ENCODE results near the gene PIP. TPM values are rescaled to one million over a fixed set of nuclear protein-coding genes. Genes with fewer than 3 reads are reported as not detected.

Gene PIP
- total and polyA plus RNA-seq, 9 of the 15 experiments (the other 6 are each of a cell fraction or from before 2014, with no cell fraction given), result not detected

- TF ChIP-seq ZNF395 (CRISPR knock-in tag; IDR thresholded peaks at IDR 0.05) (no peak), TAF1 (IDR thresholded peaks at IDR 0.05; ENCODE audit: control insufficient read depth, extremely low read depth, insufficient read depth, low read length, severe bottlenecking) (no peak), ZNF140 (CRISPR knock-in tag; IDR thresholded peaks at IDR 0.05) (no peak), ZNF76 (CRISPR knock-in tag; IDR thresholded peaks at IDR 0.05; ENCODE audit: borderline replicate concordance) (no peak), PHTF2 (CRISPR knock-in tag; IDR thresholded peaks at IDR 0.05) (no peak), RBM22 (IDR thresholded peaks at IDR 0.05; ENCODE audit: low read depth, low read length, poor library complexity, severe bottlenecking) (no peak), MAFF (IDR thresholded peaks at IDR 0.05; ENCODE audit: low read length) (no peak), TBP (optimal IDR thresholded peaks at IDR 0.05; ENCODE audit: low read depth, low read length) (no peak), FOXO4 (CRISPR knock-in tag; IDR thresholded peaks at IDR 0.05) (no peak), GMEB1 (CRISPR knock-in tag; IDR thresholded peaks at IDR 0.05) (no peak)
Measured at GRCh38 chr7:143181349-143181748, 49.5 kb downstream of the PIP start (continued).
